SU-DHL-6 (cell line): ENCODE results near the gene CCDC66.
"Not testable (repeated sequence)": the region's sequence is repeated elsewhere in the genome, so short reads cannot be mapped to it uniquely, and the experiment has no call there.

Experiments
- H2AFZ ChIP-seq: fragments of 200-600 bp; sonication (generic); 2 replicates; pipeline ENCODE4 v1.6.1; 2014; ENCODE audit warnings: low read depth, mild to moderate bottlenecking, moderate library complexity, mixed read lengths, antibody characterized with exemption, low read length; ENCODE audit not compliant: severe bottlenecking
- H3F3A ChIP-seq: fragments of 200-600 bp; shearing (Covaris generic); 2 replicates; pipeline ENCODE4 v1.6.0; 2016; ENCODE audit warnings: antibody characterized with exemption, mild to moderate bottlenecking; ENCODE audit not compliant: insufficient read depth
- H3K27ac ChIP-seq: fragments of 200-600 bp; sonication (generic); 2 replicates; pipeline ENCODE4 v1.5.1; 2016; ENCODE audit warnings: low read depth, mild to moderate bottlenecking, low read length, moderate library complexity, mixed read lengths
- H3K27me3 ChIP-seq: fragments of 200-600 bp; sonication (generic), shearing (Covaris generic); 2 replicates; pipeline ENCODE4 v1.6.0; 2014; ENCODE audit warnings: mild to moderate bottlenecking, low read length
- H3K36me3 ChIP-seq: fragments of 200-600 bp; sonication (generic); 2 replicates; pipeline ENCODE4 v1.6.1; 2014; ENCODE audit warnings: mild to moderate bottlenecking, low read length, mixed read lengths
- H3K4me2 ChIP-seq: fragments of 300-600, 200-600 bp; shearing (Covaris generic), sonication (generic); 2 replicates; pipeline ENCODE4 v1.6.0; 2014; ENCODE audit warnings: low read length, low read depth, mild to moderate bottlenecking; ENCODE audit not compliant: poor library complexity, severe bottlenecking
- H3K4me3 ChIP-seq: fragments of 200-600 bp; sonication (generic); 2 replicates; pipeline ENCODE4 v1.5.1; 2014; ENCODE audit warnings: antibody characterized with exemption, low read length, mild to moderate bottlenecking, mixed read lengths; ENCODE audit not compliant: insufficient read depth, poor library complexity, severe bottlenecking
- H3K79me2 ChIP-seq: fragments of 200-600 bp; sonication (generic); 2 replicates; pipeline ENCODE4 v1.6.1; 2014; ENCODE audit warnings: mild to moderate bottlenecking, low read length, moderate library complexity; ENCODE audit not compliant: insufficient read depth
- H3K9ac ChIP-seq: fragments of 200-600 bp; sonication (generic); 2 replicates; pipeline ENCODE4 v1.7.0; 2014; ENCODE audit warnings: mild to moderate bottlenecking, low read length
- H3K9me2 ChIP-seq: fragments of 200-600 bp; sonication (generic); replicated peaks from 2 replicates; pipeline ENCODE4 v1.6.1; 2014; ENCODE audit warnings: low read length; ENCODE audit not compliant: insufficient read depth
- H3K9me3 ChIP-seq: fragments of 200-600 bp; sonication (generic); 2 replicates; pipeline ENCODE4 v1.6.1; 2014; ENCODE audit warnings: low read length, mixed read lengths; ENCODE audit not compliant: insufficient read depth
- H4K20me1 ChIP-seq: fragments of 200-600 bp; sonication (generic); 2 replicates; pipeline ENCODE4 v1.6.1; 2014; ENCODE audit warnings: low read depth, mild to moderate bottlenecking, antibody characterized with exemption, low read length, moderate library complexity, mixed read lengths
- EZH2phosphoT487 ChIP-seq: fragments of 200-600 bp; sonication (generic), shearing (Covaris generic); conservative IDR thresholded peaks from 2 replicates; pipeline ENCODE4 v1.6.1; 2018; ENCODE audit warnings: mild to moderate bottlenecking, antibody characterized with exemption, low read length, moderate library complexity, mixed read lengths
- TF ChIP-seq, protein P1 (sequence below): fragments of 200-600 bp; sonication (generic); IDR thresholded peaks from one replicate; pipeline ENCODE4 v1.5.1; 2017; ENCODE audit warnings: antibody characterized with exemption, mild to moderate bottlenecking, low read length, moderate library complexity; ENCODE audit not compliant: insufficient read depth, poor library complexity, severe bottlenecking

Gene CCDC66

DNA sequence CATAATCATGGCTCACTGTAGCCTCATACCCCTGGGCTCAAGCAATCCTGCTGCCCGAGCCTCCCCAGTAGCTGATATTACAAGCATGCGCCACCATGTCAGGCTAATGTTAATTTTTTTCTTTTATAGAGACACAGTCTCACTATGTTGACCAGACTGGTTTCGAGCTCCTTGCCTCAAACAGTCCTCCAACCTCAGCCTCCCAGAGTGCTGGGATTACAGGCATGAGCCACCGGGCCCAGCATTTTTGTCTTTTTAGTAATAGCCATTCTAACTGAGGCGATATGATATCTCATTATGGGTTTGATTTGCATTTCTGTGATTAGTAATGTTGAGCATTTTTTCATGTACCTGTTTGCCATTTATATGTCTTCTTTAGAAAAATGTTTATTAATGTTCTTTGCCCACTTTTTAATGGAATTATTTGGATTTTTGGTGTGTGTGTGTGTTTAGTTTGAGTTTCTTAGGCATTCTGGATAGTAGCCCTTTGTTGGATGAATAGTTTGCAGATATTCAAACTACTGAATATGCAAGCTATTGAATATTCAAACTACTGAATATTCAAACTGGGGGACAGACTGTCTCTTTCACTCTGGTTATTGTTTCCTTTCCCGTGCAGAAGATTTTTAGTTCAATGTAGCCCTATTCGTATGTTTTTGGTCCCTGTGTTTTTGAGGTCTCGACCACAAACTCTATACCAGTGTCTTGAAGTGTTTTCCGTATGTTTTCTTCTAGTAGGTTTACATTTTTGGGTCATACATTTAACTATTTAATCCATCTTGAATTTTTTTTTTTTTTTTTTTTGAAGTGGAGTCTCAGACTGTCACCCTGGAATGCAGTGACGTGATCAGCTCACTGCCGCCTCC lies 39.2 kb downstream of the CCDC66 start:
- H3K27me3 ChIP-seq = no peaks in the 10 kb centered on the region
- 0 out of 2 replicates have a peak, but pooled peaks cover 6% of the 10 kb centered on the region for H3F3A ChIP-seq
- H3K9me2 ChIP-seq = no peaks in the 10 kb centered on the region
- H3K27ac ChIP-seq = no peak overlapping the region
- H3K4me2 ChIP-seq = no peak overlapping the region
- H4K20me1 ChIP-seq = no peaks in the 10 kb centered on the region
- no peaks in the 10 kb centered on the region; the same call in 1 of the 2 replicates for H3K79me2 ChIP-seq
- peaks cover 15% of the 10 kb centered on the region for H3K36me3 ChIP-seq
- no peak overlapping the region for H3K9ac ChIP-seq
- no peak overlapping the region for H2AFZ ChIP-seq
- TF ChIP-seq, protein P1, sequence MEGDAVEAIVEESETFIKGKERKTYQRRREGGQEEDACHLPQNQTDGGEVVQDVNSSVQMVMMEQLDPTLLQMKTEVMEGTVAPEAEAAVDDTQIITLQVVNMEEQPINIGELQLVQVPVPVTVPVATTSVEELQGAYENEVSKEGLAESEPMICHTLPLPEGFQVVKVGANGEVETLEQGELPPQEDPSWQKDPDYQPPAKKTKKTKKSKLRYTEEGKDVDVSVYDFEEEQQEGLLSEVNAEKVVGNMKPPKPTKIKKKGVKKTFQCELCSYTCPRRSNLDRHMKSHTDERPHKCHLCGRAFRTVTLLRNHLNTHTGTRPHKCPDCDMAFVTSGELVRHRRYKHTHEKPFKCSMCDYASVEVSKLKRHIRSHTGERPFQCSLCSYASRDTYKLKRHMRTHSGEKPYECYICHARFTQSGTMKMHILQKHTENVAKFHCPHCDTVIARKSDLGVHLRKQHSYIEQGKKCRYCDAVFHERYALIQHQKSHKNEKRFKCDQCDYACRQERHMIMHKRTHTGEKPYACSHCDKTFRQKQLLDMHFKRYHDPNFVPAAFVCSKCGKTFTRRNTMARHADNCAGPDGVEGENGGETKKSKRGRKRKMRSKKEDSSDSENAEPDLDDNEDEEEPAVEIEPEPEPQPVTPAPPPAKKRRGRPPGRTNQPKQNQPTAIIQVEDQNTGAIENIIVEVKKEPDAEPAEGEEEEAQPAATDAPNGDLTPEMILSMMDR = no peak
- TF ChIP-seq EZH2phosphoT487 = no peak
- H3K9me3 ChIP-seq = no peaks in the 10 kb centered on the region
- H3K4me3 ChIP-seq = no peak overlapping the region

GRCh38 chr3:56608479-56608878 lies 51.5 kb downstream of the CCDC66 start:
- H4K20me1 ChIP-seq, H3K4me3 ChIP-seq, H3K9ac ChIP-seq, H3K79me2 ChIP-seq, H3K9me2 ChIP-seq, H3K27ac ChIP-seq, H3K9me3 ChIP-seq, H2AFZ ChIP-seq, H3K27me3 ChIP-seq, H3F3A ChIP-seq, H3K4me2 ChIP-seq, H3K36me3 ChIP-seq: not testable (repeated sequence)

DNA sequence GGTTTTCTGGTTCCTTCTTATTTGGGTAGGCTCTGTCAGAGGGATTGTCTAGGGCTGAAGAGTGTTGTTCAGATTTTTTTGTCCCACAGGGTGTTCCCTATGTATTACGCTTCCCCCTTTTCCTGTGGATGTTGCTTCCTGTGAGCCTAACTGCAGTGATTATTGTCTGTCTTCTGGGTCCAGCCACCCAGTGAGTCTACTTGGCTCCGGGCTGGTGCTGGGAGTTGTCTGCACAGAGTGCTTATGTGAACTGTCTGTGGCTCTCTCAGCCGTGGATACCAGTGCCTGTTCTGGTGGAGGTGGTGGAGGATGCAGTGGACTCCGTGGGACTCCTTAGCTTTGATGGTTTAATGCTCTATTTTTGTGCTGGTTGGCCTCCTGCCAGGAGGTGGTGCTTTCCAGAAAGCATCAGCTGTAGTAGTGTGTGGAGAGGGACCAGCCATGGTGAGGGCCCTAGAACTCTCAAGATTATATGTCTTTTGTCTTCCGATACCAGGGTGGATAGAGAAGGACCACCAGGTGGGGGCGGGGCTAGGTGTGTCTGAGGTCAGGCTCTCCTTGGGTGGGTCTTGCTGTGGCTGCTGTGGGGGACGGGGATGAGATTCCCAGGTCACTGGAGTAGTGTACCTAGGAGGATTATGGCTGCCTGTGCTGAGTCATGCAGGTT lies 53.8 kb downstream of the CCDC66 start:
- Histone ChIP-seq H3F3A (peaks cover 11% of the 10 kb centered on the region; the same call in 1 of the 2 replicates), H3K4me3 (no peak overlapping the region), H3K36me3 (peaks cover 11% of the 10 kb centered on the region), H3K9me3 (no peaks in the 10 kb centered on the region), H3K9me2 (no peaks in the 10 kb centered on the region), H3K27me3 (no peaks in the 10 kb centered on the region), H3K27ac (no peak overlapping the region), H3K79me2 (no peaks in the 10 kb centered on the region), H3K9ac (no peak overlapping the region), H4K20me1 (no peaks in the 10 kb centered on the region), H3K4me2 (no peak overlapping the region), H2AFZ (no peak overlapping the region)
- no peak for TF ChIP-seq EZH2phosphoT487
- TF ChIP-seq, protein P1 = no peak

GRCh38 chr3:56611364-56611763 lies 54.4 kb downstream of the CCDC66 start:
- Histone ChIP-seq H3K27me3 (no peaks in the 10 kb centered on the region), H3K9ac (no peak overlapping the region), H3K79me2 (no peaks in the 10 kb centered on the region), H3K4me2 (no peak overlapping the region), H3F3A (peaks cover 16% of the 10 kb centered on the region; the same call in 1 of the 2 replicates), H3K27ac (no peak overlapping the region), H3K9me2 (no peaks in the 10 kb centered on the region), H3K9me3 (no peaks in the 10 kb centered on the region), H3K36me3 (peaks cover 17% of the 10 kb centered on the region), H3K4me3 (no peak overlapping the region), H4K20me1 (no peaks in the 10 kb centered on the region), H2AFZ (no peak overlapping the region)
- TF ChIP-seq EZH2phosphoT487 = no peak
- TF ChIP-seq, protein P1 = no peak
